Left colon (tissue), 2 donors: ENCODE data around the gene CCSER2. TPM values are rescaled to one million over a fixed set of nuclear protein-coding genes. Genes with fewer than 3 reads are reported as not detected.
A peak's percentile ranks its signal among the peaks of the same experiment; 100 is the strongest.
"Not testable (repeated sequence)": the region's sequence is repeated elsewhere in the genome, so short reads cannot be mapped to it uniquely, and the experiment has no call there.

Experiments
- ATAC-seq: fragments of 200-7000 bp; cut with Tn5 transposase; one replicate; pipeline ENCODE4 v1.9.1; 2020; ENCODE audit warnings: mild to moderate bottlenecking, moderate library complexity
- DNase-seq, 2 donors: peaks; one replicate each; pipeline ENCODE4 v3.0.0-alpha.2; 2020
- intact Hi-C, 2 donors: fragments of 100-400 bp; cut with DNase I in 1 of 2; cut with micrococcal nuclease in 1 of 2; formaldehyde crosslinking; loops; one replicate each; pipeline versions ENCODE4 v1.11.2 to v1.14.0; 2022; cut with DNase I, micrococcal nuclease
- total RNA-seq, 2 donors: library from RNA; stranded (reverse); fragmentation: NEBNext Ultra II Directional; extraction: Animal tissue kit (Norgen Biotek cat#: 25700); gene quantifications; one replicate each; pipeline ENCODE4 v1.2.1, GENCODE V29; 2021
- donor health status: DM: no; HTN: no; CAD: no.
- donor health status: DM: yes; HTN: yes; CAD: no.

CCSER2 gene
- total RNA-seq, 2 donors from 2014 or later, result 39.4 to 51.2 TPM

DNA sequence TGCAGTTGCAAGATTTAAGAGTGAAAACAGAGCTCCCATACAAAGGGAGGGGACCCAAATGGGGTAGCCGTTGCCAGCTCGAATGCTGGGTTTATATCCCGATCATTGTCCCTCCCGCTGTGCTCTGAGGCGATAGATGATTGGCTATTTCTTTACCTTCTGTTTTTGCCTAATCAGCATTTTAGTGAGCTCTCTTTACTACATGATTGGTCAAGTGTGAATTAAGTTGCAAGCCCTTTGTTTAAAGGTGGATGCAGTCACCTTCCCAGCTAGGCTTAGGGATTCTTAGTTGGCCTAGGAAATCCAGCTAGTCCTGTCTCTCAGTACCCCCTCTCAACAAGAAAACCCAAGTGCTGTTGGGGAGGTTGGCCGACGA is 197.4 kb downstream of the CCSER2 start:
- intact Hi-C loops, ATAC-seq, DNase-seq: not testable (repeated sequence)

DNA sequence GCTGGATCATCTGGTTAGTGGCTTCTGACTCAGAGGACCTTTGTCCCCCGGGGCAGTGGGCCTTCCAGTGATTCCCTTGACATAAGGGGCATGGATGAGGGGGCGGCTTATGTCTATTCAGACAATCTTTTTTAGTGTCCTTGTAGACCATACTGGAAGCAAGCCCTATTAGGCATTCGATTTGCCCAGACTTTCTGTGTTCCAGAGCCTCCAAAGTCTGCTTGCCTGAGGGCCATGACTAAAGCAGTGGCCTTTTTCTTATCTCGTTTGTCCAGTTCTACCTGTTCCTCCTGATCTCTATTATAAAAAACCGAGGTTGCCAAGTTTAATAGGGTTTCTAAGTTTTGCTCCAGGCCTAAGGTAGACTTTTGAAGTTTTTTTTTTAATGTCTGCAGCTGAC is 199.0 kb downstream of the CCSER2 start:
- ATAC-seq, DNase-seq, intact Hi-C loops: not testable (repeated sequence)

DNA sequence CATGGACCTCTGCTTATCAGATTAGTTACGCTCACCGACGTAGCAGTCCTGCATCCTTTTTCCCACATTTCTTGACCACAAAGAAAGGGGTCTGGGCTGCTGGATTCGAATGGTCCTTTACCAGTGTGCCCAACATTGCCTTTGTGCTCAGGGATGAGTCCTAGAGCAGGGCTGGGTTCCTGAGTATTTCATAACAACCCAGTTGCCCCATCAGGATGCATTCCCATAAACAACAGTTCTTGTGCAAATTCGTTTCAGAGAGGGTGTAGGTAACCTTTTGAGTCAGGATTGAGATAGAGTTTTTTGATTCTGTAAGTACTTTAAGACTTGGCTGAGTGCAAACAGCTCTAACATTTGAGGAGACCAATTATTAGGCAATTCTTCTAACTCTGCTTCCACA is 200.1 kb downstream of the CCSER2 start:
- intact Hi-C loops, ATAC-seq, DNase-seq: not testable (repeated sequence)

DNA sequence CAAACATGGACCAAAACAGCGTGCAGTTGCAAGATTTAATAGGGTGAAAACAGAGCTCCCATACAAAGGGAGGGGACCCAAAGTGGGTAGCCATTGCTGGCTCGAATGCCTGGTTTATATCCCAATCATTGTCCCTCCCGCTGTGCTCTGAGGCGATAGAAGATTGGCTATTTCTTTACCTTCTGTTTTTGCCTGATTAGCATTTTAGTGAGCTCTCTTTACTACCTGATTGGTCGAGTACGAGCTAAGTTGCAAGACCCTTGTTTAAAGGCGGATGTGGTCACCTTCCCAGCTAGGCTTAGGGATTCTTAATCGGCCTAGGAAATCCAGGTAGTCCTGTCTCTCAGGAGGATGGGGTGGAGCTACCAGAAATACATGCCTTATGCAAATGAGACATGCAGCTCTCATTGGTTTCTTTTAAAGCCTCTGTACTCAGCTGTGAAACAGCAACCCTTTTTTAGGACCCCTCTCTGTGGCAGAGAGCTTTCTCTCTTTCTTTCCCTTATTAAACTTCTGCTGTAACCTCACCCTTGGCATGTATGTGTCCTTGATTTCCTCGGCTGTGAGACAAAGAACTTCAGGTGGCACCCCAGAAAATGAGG is 202.4 kb downstream of the CCSER2 start:
- intact Hi-C loops, result no loop called here
- ATAC-seq, result no peak
- DNase-seq, result no peak

DNA sequence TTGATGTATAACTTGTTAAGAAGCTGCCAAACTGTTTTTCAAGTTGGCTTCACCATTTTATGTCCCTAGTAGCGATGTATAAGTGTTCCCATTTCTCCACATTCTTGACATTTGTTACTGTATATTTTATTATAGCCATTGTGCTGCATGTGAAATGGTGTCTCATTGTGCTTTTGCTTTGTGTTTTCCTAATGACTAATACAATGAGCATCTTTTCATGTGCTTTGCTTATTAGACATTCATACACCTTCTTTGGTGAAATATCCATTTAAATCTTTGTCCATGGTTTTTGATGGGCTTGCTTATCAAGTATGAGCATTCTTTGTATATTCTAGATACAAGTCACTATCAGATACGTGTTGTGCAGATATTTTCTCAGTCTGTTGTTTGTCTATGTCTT is 203.0 kb downstream of the CCSER2 start:
- DNase-seq (no peak), ATAC-seq (no peak)
- intact Hi-C loops, result no loop called here

DNA sequence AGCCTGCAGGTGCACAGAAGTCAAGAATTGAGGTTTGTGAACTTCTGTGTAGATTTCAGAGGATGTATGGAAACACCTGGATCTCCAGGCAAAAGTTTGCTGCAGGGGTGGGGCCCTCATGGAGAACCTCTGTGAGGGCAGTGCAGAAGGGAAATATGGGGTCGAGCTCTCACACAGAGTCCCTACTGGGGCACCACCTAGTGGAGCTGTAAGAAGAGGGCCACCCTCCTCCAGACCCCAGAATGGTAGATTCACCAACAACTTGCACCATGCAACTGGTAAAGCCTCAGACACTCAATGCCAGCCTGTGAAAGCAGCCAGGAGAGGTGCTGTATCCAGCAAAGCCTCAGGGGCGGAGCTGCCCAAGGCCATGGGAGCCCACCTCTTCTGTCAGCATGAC is 205.8 kb downstream of the CCSER2 start:
- no peak for DNase-seq
- intact Hi-C loops, result no loop called here
- no peak for ATAC-seq

DNA sequence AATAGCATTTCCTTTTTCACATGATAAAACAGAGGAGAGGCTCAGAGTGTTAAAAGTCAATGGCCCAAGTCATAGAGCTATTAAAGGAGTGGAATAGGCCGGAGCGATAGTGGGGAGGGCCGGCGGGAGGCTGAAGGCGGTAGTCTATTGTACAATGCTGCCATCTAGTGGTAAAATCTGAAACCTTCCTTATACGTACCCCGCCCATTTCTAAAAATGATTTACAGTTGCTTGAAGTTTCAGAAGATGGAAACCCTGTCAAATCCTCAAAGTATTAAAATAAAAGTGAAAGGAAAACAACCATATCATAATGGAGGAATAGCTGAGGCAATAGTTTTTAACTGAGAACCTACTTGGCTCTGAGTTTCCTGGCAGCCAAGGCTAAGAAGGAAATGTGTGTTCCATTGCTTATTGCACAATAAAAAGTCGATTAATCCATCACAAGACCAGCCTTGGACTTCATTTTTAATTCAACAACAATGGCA is 209.1 kb downstream of the CCSER2 start:
- DNase-seq, result peak in 1 of 2 donors; percentile 59
- intact Hi-C loops, result loop anchor here in 1 of 2 donors (2.0 kb wide), 2 partner anchors 163 to 273 kb away; no protein-coding TSS in a partner anchor

DNA sequence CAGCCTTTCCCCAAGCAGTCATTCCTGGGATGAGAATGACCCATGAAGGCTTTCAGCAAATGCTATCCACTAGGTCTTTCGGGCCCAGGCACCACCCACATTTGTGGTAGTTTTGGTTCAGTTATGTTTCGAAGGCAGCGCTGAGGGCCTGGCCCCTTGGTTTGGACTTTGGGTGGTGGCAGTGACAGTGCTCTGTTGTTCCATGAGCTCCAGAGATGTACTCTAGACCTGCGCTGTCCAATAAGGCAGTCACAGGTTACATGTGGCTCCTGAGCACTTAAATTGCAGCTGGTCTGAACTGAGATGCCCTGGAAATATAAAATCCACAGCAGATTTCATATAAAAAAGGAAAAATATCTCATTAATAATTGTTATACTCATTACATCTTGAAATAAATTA is 209.6 kb downstream of the CCSER2 start:
- no peak for DNase-seq
- no peak for ATAC-seq
- intact Hi-C loops, result no loop called here

More for the DNA sequence above, 209.1 kb downstream of the CCSER2 start:
- peak; percentile 91 for ATAC-seq

DNA sequence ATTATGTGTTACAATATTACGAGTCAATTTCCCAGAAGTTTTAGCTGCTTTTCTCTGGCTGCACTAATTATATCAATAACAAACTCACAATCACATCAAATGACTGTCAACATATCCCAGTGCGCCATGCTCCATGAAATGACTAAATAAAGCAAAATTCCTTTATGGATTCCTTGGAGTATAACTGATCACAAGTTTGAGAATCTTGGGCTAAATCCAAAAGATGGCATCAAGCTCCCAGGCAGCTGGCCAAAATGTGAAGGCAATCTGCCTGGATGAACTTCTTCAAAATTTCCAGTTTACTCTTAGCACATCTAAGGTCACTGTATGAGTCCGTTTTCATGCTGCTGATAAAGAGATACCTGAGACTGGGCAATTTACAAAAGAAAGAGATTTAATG is 210.8 kb downstream of the CCSER2 start:
- intact Hi-C loops, result no loop called here
- no peak for DNase-seq
- no peak for ATAC-seq

DNA sequence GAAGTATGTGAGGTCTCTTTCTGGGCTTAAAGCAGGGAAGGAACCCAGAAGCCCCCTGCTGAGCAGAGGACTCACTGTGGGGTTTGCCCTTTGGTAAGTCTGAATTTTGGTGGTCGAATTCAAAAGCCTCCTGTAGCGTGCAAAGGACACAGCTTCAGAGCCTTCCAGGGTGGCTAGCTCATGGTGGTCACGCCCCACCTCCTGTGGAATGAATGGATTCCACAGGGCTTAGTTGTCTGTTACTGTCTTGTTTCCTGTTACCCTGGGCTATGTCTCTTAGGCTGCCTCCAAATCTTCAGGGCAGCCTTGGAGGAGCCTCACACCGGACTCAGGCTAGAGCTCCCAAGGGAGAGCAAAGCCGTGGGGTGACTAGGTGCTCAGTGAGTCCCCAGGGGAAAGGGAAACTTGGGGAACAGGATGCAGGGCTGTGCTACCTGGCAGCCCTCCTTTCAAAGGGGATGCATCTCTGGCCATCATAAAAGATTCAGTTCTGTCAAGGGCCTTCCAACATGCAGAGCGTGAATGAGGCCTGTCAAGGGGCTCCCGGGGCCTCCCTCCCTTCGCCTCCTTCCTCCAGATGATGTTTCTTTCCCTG is 211.7 kb downstream of the CCSER2 start:
- ATAC-seq (peak; percentile 6), DNase-seq (no peak)
- intact Hi-C loops, result no loop called here

DNA sequence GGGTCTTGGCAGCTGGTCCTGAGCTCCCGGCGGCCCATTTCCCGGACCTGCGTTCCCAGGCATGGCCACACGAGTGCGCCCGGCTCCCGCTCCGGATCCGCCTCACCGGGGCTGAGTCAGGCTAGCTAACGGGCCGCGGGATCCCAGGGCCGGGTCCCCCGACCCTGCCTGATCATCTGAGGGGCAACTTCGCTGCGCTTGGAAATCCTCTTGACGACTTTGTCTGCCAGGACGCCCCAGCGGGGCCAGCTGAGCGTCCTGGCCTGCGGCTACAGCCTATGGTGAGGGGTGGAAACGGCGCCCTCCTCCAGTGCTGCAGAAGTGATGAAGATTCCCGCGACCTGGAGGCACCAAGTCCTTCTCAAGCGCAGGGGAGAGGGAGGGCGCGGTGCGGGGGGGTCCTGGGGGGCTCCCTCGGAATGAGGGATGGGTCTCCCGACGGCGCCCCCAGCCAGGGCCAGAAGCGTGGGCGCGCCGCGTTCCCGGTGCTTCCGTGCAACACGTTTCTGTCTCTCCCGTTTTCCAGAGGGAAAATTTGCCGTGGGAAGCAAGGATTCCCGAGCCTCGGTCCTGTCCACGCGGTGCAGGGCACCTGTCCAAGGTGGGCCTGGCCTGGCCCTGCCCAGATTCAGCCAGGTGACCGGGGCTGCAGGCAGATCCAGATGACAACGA is 212.4 kb downstream of the CCSER2 start:
- ATAC-seq (peak; percentile 75), DNase-seq (peak in 1 of 2 donors; percentile 57)
- intact Hi-C loops, result no loop called here

DNA sequence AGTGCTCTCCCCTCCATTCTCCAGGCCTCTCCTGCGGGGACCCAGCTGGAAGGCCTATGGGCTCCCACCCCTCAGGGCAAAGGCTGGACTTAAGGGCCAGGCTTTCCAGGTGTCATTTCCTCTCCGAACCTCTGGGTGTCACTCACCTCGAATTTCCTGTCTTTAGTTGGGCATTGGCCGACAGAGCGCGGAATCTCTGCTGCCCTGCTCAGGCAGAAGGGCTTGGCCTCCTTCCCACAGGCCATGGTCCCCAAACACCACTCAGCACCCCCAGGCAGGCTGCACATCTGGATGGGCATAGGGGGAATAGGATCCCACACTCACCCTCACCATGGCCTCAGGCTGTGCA is 212.9 kb downstream of the CCSER2 start:
- ATAC-seq (peak; percentile 30), DNase-seq (no peak)
- intact Hi-C loops, result no loop called here

DNA sequence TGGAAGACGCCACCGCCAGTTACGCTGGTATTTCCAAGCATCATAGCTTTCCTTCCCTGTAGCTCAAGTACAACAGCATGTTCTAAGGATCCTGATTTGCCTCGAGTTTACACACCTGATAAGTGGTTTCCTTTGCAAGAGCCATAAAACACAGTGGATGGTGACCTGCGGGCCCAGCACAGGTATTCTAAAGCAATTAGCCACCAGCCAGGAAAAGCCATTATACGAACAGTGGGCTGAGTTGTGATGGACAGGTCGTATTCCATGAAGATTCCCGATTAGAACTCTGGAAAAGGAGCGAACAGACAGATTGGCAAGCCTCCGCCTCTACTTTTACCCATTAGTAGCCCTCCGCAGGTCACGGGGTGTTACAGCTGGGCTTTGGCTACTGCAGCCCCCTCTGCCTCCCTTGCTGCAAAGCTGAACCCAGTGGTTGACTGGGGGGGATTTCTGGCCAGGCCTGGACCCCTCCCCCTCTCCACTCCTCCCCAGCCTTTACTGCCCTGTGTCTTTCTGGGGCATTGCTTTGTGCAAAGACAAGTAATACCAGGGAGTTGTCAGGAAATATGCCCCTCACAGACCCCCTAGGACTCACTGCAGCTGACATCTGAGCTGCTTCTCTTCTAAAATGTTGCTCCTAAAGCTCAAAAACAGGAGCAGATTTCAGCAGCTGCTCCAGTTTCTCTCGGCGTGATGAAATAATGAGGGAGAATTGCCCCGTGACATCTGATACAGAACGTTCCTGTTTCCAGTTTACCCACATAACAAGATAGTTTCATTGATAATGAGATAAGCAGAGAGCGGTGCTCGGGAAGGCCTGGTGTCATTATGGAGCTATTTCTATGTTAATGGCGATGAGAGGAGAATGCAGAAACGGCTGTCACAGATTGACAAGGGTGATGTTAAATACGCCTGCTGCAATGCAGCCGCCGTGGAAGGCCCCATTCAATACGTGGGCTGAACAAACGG is 214.4 kb downstream of the CCSER2 start:
- ATAC-seq (no peak), DNase-seq (no peak)
- intact Hi-C loops, result no loop called here

DNA sequence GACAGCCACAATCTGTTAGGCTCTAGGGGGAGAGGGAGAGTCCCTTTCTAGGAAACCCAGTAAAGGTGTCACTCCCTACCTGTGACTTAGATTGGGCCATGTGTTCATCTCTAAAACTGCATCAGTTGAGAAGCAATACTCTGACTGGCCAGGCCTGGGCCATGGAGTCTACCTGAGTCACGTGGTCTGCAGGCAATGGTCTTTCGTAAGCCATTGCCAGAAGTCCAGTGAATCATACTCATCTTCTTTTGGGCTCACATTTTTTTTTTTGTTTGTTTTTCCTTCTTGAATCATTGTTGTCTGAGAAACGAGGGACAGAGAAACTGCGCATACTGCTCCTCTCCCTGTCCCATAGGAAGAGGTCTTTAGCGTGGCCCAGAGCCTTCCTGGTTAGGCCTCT is 215.6 kb downstream of the CCSER2 start:
- no peak for ATAC-seq
- DNase-seq, result no peak
- intact Hi-C loops, result no loop called here

DNA sequence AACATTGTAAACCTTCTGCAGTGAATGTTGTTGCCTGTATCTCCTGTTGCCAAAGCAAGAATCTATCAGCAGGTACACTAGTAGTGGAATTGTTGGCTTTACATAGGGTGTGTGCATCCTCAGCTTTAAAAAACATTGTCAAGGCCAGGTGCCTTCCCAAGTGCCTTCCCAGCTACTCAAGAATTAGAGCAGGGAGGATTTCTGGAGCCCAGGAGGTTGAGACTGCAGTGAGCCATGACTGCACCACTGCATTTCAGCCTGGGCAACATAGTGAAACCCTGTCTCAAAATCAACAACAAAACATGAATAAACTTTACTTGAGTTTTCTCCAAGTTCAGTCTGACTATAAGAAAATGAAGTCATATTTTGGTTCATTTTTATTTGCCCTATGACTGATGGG is 217.3 kb downstream of the CCSER2 start:
- no peak for ATAC-seq
- no peak for DNase-seq
- intact Hi-C loops, result no loop called here

DNA sequence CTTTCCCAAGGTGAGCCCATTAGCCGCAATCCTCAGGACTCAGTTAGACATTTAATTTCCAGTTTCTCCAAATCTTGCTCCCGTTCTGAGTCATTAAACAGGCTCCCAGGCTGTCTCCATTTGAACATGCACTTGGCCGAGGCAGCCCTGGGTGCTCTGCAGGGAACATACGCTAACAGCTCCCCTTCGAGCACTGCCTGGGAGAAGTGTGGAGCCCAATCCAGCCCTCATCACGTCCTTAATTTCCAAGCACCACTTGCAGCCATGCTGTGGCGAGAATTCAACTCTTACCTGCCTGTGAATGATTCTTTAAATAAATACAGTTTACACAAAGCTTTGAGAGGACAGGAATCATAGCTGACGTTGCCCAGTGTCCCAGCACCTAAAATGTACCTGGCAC is 218.2 kb downstream of the CCSER2 start:
- ATAC-seq, result no peak
- intact Hi-C loops, result no loop called here
- DNase-seq, result no peak

DNA sequence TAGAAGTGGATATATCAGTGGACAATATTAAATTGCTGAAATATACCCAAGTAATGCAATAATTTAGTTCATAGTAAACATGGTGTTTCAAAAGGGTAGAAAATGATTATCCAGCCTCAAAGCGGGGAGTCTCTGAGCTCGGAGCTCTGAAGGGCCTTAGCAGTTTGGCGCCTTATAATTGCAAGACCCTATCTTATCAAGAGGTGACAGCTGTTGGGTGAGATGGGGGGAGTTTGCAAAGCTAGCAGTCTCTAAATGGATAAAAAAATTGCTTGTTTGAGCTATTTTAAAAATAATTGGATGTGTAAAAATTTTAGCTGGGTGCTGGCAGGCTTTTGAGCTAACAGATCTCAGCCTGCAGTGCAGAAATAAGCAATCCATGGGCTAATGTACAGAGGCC is 219.2 kb downstream of the CCSER2 start:
- intact Hi-C loops, result no loop called here
- ATAC-seq (no peak), DNase-seq (no peak)

DNA sequence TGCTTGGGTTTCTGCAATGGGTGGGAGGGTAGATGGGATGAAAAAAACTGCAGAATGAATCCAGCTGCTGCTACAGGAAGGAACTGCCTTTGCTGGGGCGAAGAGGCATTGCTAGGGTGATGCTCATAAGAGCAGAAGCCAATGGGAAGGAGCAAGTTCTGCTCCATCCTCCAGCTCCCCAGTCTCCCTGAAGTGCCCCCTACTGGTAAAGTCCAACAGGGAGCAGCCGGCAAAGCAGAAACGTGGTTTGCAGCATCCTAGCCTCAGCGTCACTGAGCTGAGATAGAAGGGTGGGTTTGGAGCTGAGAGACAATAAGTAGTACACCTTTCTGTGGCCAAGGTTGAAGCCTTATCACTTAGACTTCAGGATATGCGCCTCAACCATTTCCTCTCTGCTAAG is 220.5 kb downstream of the CCSER2 start:
- no peak for ATAC-seq

More for the DNA sequence above, 220.5 kb downstream of the CCSER2 start:
- no peak for DNase-seq
- intact Hi-C loops, result no loop called here
